GM21723 (cell line): Measurements from ENCODE around the gene NFIX.

Experiments used
- ATAC-seq: cut with Tn5 transposase; IDR thresholded peaks from one replicate; pipeline ENCODE4 v1.9.1; 2021; ENCODE audit warnings: mild to moderate bottlenecking, moderate library complexity; ENCODE audit not compliant: unreplicated experiment

NFIX gene

GRCh38 chr19:13100841-13101589, 105.7 kb downstream of the NFIX start:
- no peak for ATAC-seq

GRCh38 chr19:13101590-13102415, 106.5 kb downstream of the NFIX start:
- ATAC-seq = no peak

GRCh38 chr19:13102416-13102665, 107.1 kb downstream of the NFIX start:
- ATAC-seq = no peak

GRCh38 chr19:13102666-13103580, 107.6 kb downstream of the NFIX start, which contains the start of gene LYL1:
Gene LYL1 (minus strand): TSS chr19:13102858. CDS start chr19:13101171, 1,687 bp downstream.
- peak; percentile 41 for ATAC-seq

GRCh38 chr19:13103581-13104359, 108.5 kb downstream of the NFIX start:
- no peak for ATAC-seq

GRCh38 chr19:13104360-13104847, 109.1 kb downstream of the NFIX start:
- no peak for ATAC-seq

GRCh38 chr19:13104848-13105711, 109.8 kb downstream of the NFIX start:
- ATAC-seq = no peak

- no peak for ATAC-seq
Observed at GRCh38 chr19:13109361-13110098, 114.3 kb downstream of the NFIX start.

- ATAC-seq = no peak
Observed at GRCh38 chr19:13110099-13110610, 114.9 kb downstream of the NFIX start.

GRCh38 chr19:13112555-13112954, 117.3 kb downstream of the NFIX start:
- ATAC-seq = no peak

GRCh38 chr19:13115936-13116281, 120.6 kb downstream of the NFIX start:
- ATAC-seq = no peak

GRCh38 chr19:13116282-13117175, 121.3 kb downstream of the NFIX start, which contains the start of gene TRMT1:
Gene TRMT1 (minus strand): TSS chr19:13116740. CDS start chr19:13116399, 341 bp downstream.
- peak; percentile 43 for ATAC-seq

GRCh38 chr19:13117176-13117771, 122.0 kb downstream of the NFIX start:
- ATAC-seq = no peak

- peak; percentile 66 for ATAC-seq
Observed at GRCh38 chr19:13117772-13118423, 122.6 kb downstream of the NFIX start, which contains the start of gene NACC1. Gene NACC1 (plus strand): TSS chr19:13118264. CDS start chr19:13135208, 16,944 bp downstream.

- ATAC-seq = no peak
Observed at GRCh38 chr19:13118424-13119193, 123.3 kb downstream of the NFIX start.

GRCh38 chr19:13119627-13120026, 124.4 kb downstream of the NFIX start:
- no peak for ATAC-seq
